ENCODE data around the gene PIK3IP1. TPM values are rescaled to one million over a fixed set of nuclear protein-coding genes. Genes with fewer than 3 reads are reported as not detected.

The PIK3IP1 gene
- total RNA-seq, 1 experiment from 2014 or later = 0.47 TPM

DNA sequence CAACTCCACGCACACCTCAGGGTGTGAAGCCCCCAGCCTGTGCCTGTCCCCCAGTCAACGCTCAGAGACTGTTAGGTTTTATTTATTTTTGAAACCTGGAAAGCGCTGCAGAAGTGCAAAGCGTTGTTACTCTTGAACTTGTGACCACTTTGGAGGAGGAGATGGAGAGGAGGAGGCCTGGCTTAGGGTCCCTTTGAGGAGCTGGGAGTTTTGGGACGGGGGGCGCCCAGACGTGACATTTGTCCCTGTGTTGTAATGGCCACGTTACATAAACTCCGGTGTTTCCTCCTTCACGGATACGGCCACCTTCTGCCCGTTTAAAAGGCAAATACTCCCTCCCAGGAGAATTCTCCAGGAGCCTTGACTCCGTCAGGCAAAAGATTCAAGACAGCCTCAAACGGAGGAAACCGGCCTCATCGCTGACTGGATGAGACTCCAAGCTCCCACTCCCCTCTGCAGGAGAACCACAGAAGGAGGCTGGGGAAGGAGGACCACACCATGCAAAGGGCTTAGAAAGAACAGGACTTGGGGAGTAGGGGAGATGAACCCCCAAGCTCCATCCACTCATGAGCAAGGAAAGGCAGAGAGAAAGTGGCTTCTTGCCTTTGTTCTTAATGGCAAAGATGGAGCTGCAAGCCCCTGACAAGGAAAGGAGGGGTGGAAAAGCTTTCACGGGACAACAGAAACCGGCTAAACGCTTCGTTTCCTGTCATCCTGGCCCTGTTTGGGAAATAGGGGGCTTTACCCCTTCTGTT is 630 bp downstream of the PIK3IP1 start:
- H3K4me3 ChIP-seq = peak overlapping the region; percentile 41
- H3K27ac ChIP-seq = no peak overlapping the region

GRCh38 chr22:31290494-31291471 is 1.5 kb downstream of the PIK3IP1 start:
- Histone ChIP-seq H3K27me3 (no peaks in the 10 kb centered on the region), H3K27ac (peak overlapping the region; percentile 31), H3K4me1 (0 out of 2 replicates have a peak, but pooled peaks cover 3% of the 10 kb centered on the region), H3K36me3 (no peaks in the 10 kb centered on the region), H3K4me3 (peak overlapping the region; percentile 58), H3K9me3 (replicated peaks) (no peaks in the 10 kb centered on the region)
- peak; percentile 86 to 89 for DNase-seq

More for the DNA sequence above, 630 bp downstream of the PIK3IP1 start:
- 0 out of 2 replicates have a peak, but pooled peaks cover under 1% of the 10 kb centered on the region for H3K4me1 ChIP-seq
- no peaks in the 10 kb centered on the region for H3K27me3 ChIP-seq
- H3K9me3 ChIP-seq (replicated peaks) = no peaks in the 10 kb centered on the region
- peak in 1 of 2 experiments; percentile 26 for DNase-seq
- no peaks in the 10 kb centered on the region for H3K36me3 ChIP-seq

GRCh38 chr22:31289344-31289743 is 2.9 kb downstream of the PIK3IP1 start:
- no peak overlapping the region for H3K27ac ChIP-seq

DNA sequence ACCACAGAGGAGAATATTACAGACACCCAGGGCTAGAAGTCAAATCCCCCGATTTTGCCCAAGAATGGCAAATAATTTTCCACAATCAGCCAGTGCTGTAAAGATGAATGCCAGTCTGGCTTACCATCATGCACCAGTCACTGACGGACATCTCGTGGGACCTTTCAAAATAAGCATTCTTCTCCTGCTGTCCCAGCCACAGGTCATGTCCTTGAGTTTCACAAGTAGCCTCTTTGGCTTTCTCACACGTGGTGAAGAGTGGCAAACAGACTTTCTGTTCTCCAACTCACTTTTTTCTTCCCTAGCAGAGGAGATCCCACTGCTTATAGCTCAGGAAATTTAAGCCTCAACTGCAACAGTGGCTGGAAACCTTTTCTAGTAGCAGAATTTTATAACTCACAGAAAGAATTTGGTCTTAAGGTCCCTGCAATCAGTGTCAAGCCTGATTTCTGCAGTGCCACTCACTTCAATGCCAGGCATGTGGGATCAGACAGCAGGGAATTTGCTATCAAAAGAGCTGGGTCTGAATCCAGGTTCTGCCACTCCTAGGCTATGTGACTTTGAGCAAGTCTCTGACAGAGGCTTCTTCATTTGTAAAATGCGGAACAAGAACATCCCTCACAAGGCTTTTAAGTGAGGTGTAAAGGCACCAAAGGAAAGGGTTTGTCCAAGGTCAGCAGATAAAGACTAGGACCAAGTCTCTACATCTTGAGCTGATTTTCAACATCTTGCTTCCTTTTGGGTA is 3.6 kb downstream of the PIK3IP1 start:
- no peak for DNase-seq
- Histone ChIP-seq H3K9me3 (replicated peaks) (no peaks in the 10 kb centered on the region), H3K36me3 (no peaks in the 10 kb centered on the region), H3K27ac (no peak overlapping the region), H3K27me3 (no peaks in the 10 kb centered on the region), H3K4me1 (0 out of 2 replicates have a peak, but pooled peaks cover 3% of the 10 kb centered on the region), H3K4me3 (no peak overlapping the region)

More at GRCh38 chr22:31289344-31289743, 2.9 kb downstream of the PIK3IP1 start:
- Histone ChIP-seq H3K36me3 (no peaks in the 10 kb centered on the region), H3K27me3 (no peaks in the 10 kb centered on the region), H3K4me1 (0 out of 2 replicates have a peak, but pooled peaks cover 3% of the 10 kb centered on the region), H3K4me3 (no peak overlapping the region), H3K9me3 (replicated peaks) (no peaks in the 10 kb centered on the region)
- DNase-seq = no peak

GRCh38 chr22:31287818-31288495 is 4.3 kb downstream of the PIK3IP1 start:
- H3K27me3 ChIP-seq = no peaks in the 10 kb centered on the region
- no peak overlapping the region for H3K4me3 ChIP-seq
- no peak overlapping the region for H3K27ac ChIP-seq
- no peaks in the 10 kb centered on the region for H3K36me3 ChIP-seq
- no peaks in the 10 kb centered on the region for H3K9me3 ChIP-seq (replicated peaks)
- DNase-seq = no peak
- peaks cover 7% of the 10 kb centered on the region for H3K4me1 ChIP-seq

GRCh38 chr22:31286360-31287255 is 5.7 kb downstream of the PIK3IP1 start:
- H3K27me3 ChIP-seq = no peaks in the 10 kb centered on the region
- H3K36me3 ChIP-seq = no peaks in the 10 kb centered on the region
- no peak overlapping the region for H3K4me3 ChIP-seq
- H3K4me1 ChIP-seq = peaks cover 14% of the 10 kb centered on the region
- no peaks in the 10 kb centered on the region for H3K9me3 ChIP-seq (replicated peaks)
- DNase-seq = peak; percentile 15 to 56
- H3K27ac ChIP-seq = no peak overlapping the region

- H3K9me3 ChIP-seq (replicated peaks) = no peaks in the 10 kb centered on the region
- no peaks in the 10 kb centered on the region for H3K27me3 ChIP-seq
- no peak overlapping the region for H3K27ac ChIP-seq
- peaks cover 14% of the 10 kb centered on the region for H3K4me1 ChIP-seq
- no peak overlapping the region for H3K4me3 ChIP-seq
- peak in 1 of 2 experiments; percentile 40 for DNase-seq
- no peaks in the 10 kb centered on the region for H3K36me3 ChIP-seq
Measured at GRCh38 chr22:31284281-31285155, 7.8 kb downstream of the PIK3IP1 start.

- peaks cover 14% of the 10 kb centered on the region for H3K4me1 ChIP-seq
- H3K27me3 ChIP-seq = no peaks in the 10 kb centered on the region
- DNase-seq = peak; percentile 68 to 87
- no peaks in the 10 kb centered on the region for H3K9me3 ChIP-seq (replicated peaks)
- no peaks in the 10 kb centered on the region for H3K36me3 ChIP-seq
- no peak overlapping the region for H3K4me3 ChIP-seq
- no peak overlapping the region for H3K27ac ChIP-seq
Measured at GRCh38 chr22:31282748-31283468, 9.4 kb downstream of the PIK3IP1 start.

GRCh38 chr22:31281733-31282132 is 10.6 kb downstream of the PIK3IP1 start:
- Histone ChIP-seq H3K4me3 (no peak overlapping the region), H3K4me1 (peaks cover 14% of the 10 kb centered on the region), H3K27ac (no peak overlapping the region), H3K36me3 (no peaks in the 10 kb centered on the region), H3K9me3 (replicated peaks) (no peaks in the 10 kb centered on the region), H3K27me3 (no peaks in the 10 kb centered on the region)
- DNase-seq = no peak

DNA sequence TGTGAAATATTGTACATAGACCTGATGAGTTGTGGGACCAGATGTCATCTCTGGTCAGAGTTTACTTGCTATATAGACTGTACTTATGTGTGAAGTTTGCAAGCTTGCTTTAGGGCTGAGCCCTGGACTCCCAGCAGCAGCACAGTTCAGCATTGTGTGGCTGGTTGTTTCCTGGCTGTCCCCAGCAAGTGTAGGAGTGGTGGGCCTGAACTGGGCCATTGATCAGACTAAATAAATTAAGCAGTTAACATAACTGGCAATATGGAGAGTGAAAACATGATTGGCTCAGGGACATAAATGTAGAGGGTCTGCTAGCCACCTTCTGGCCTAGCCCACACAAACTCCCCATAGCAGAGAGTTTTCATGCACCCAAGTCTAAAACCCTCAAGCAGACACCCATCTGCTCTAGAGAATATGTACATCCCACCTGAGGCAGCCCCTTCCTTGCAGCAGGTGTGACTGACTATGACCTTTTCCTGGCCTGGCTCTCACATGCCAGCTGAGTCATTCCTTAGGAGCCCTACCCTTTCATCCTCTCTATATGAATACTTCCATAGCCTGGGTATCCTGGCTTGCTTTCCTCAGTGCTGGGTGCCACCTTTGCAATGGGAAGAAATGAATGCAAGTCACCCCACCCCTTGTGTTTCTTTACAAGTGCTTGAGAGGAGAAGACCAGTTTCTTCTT is 12.3 kb downstream of the PIK3IP1 start:
- peaks cover 10% of the 10 kb centered on the region for H3K4me1 ChIP-seq
- H3K9me3 ChIP-seq (replicated peaks) = no peaks in the 10 kb centered on the region
- no peaks in the 10 kb centered on the region for H3K27me3 ChIP-seq
- no peak overlapping the region for H3K27ac ChIP-seq
- no peak overlapping the region for H3K4me3 ChIP-seq
- peaks cover 8% of the 10 kb centered on the region for H3K36me3 ChIP-seq
- DNase-seq = no peak

GRCh38 chr22:31279327-31279669 is 13.0 kb downstream of the PIK3IP1 start:
- H3K9me3 ChIP-seq (replicated peaks) = no peaks in the 10 kb centered on the region
- DNase-seq = no peak
- no peaks in the 10 kb centered on the region for H3K27me3 ChIP-seq
- H3K4me3 ChIP-seq = no peak overlapping the region
- peaks cover 8% of the 10 kb centered on the region for H3K36me3 ChIP-seq
- H3K27ac ChIP-seq = no peak overlapping the region
- H3K4me1 ChIP-seq = peaks cover 10% of the 10 kb centered on the region

Data from SJCRH30 (cell line).